Heart left ventricle (tissue), 16 donors: ENCODE measurements around the gene ZBTB45. TPM values are rescaled to one million over a fixed set of nuclear protein-coding genes. Genes with fewer than 3 reads are reported as not detected.

ENCODE experiments used
- ATAC-seq, 4 donors: fragments of 200-7000 bp; cut with Tn5 transposase; one replicate each; pipeline ENCODE4 v1.9.1; 2020 to 2022; ENCODE audit warnings: moderate library complexity in 4 of 4, mild to moderate bottlenecking in 3 of 4, moderate number of reproducible peaks in 1 of 4
- DNase-seq, 5 donors: peaks; one replicate each; pipeline ENCODE4 v3.0.0-alpha.2; 2020
- H3K27ac ChIP-seq, 12 donors: fragments of 200-600 bp; sonication (generic) in 4 of 12; one replicate each; pipeline versions ENCODE4 v1.5.0 to v1.8.0; 2016 to 2022; ENCODE audit warnings: mild to moderate bottlenecking in 2 of 12
- H3K27me3 ChIP-seq, 9 donors: fragments of 200-600 bp; sonication (generic) in 2 of 9; one replicate each; pipeline versions ENCODE4 v1.5.1 to v1.8.0; 2016 to 2022; ENCODE audit warnings: mild to moderate bottlenecking in 3 of 9
- H3K36me3 ChIP-seq, 9 donors: fragments of 200-600 bp; sonication (generic) in 2 of 9; one replicate each; pipeline versions ENCODE4 v1.5.0 to v1.8.0; 2018 to 2022; ENCODE audit warnings: mild to moderate bottlenecking in 2 of 9
- H3K4me1 ChIP-seq, 12 donors: fragments of 200-600 bp; sonication (generic) in 4 of 12; one replicate each; pipeline versions ENCODE4 v1.5.0 to v1.8.0; 2016 to 2022; ENCODE audit warnings: mild to moderate bottlenecking in 3 of 12
- H3K4me3 ChIP-seq, 12 donors: fragments of 200-600 bp; sonication (generic) in 4 of 12; one replicate each; pipeline versions ENCODE4 v1.5.0 to v1.8.0; 2017 to 2022; ENCODE audit warnings: mild to moderate bottlenecking in 9 of 12, moderate library complexity in 4 of 12
- H3K9me3 ChIP-seq, 12 donors: fragments of 200-600 bp; sonication (generic) in 4 of 12; one replicate each; pipeline versions ENCODE4 v1.5.0 to v1.8.0; 2016 to 2022; ENCODE audit warnings: mild to moderate bottlenecking in 1 of 12
- POLR2A ChIP-seq, 2 donors: fragments of 450-650 bp; IDR thresholded peaks; one replicate each; pipeline ENCODE4 v1.6.1; 2017; ENCODE audit warnings: antibody characterized with exemption in 2 of 2, mild to moderate bottlenecking in 2 of 2, moderate library complexity in 2 of 2
- WGBS, 4 donors: extraction: QIAGEN DNeasy Blood & Tissue Kit in 2 of 4; methylation state at CpG; one replicate each; pipeline versions ENCODE4 v1.1.5 to v1.1.7; 2013 to 2018; 5-methylcytosine and 5-hydroxymethylcytosine counted together
- intact Hi-C, 10 donors: fragments of 100-400 bp; cut with DNase I; formaldehyde crosslinking; loops; one replicate each; pipeline versions ENCODE4 v1.11.1 to v1.14.2; 2022
- microRNA-seq, 4 donors: library from miRNA; unstranded; fragments of <30 nt; microRNA quantifications; one replicate each; pipeline versions ENCODE4 to v1.2.0, GENCODE V29; 2017 to 2020
- polyA plus RNA-seq, 2 donors: library from polyadenylated mRNA; stranded (reverse); fragments of 200-250 nt; gene quantifications; one replicate each; pipeline ENCODE4 v1.2.3, GENCODE V29; 2013
- total RNA-seq, 9 donors: library from RNA; depleted of rRNA in 2 of 9; stranded (reverse); fragments of >200 nt in 2 of 9; fragmentation: NEBNext Ultra II Directional in 3 of 9; extraction: Animal tissue kit (Norgen Biotek cat#: 25700) in 3 of 9; gene quantifications; one replicate each; pipeline versions ENCODE4 v1.1.0 to v1.2.4, GENCODE V29; 2016 to 2023
- TF ChIP-seq, protein P1 (sequence below), 12 donors: fragments of 200-600 bp; sonication (generic) in 4 of 12; IDR thresholded peaks; one replicate each; pipeline versions ENCODE4 v1.5.0 to v1.8.0; 2018 to 2022; ENCODE audit warnings: antibody characterized with exemption in 12 of 12, mild to moderate bottlenecking in 5 of 12
- donor health status: ischemic (EF 13 %, LVEDD 7.1; RV severe dilation, severe dysfunction).
- donor health status: healthy with polysubstance abuse.
- donor health status: DM: no; HTN: yes; CAD: no.
- donor health status: DM: no; HTN: no; CAD: no.
- donor health status: ischemic (EF 25% LVEDD 6.9; RV normal size, moderate dysfunction).
- donor health status: ischemic (EF 25% LVEDD 5.7; RV mildly dilated, moderate dysfunction).
- donor health status: healthy.
- donor health status: DM: yes; HTN: yes; CAD: no.
- donor health status: ischemic (EF 35%, LVEDD 5.7; RV mildly dilated, moderate dysfunction).
- donor health status: nonischemic (EF 11% LVEDD 7.7; RV severe dilation, severe dysfunction).
- donor health status: DM: yes; HTN: yes; CAD: no.
- donor health status: PGD.
- donor health status: ischemic (EF 29% LVEDD 5.4; RV normal size, mild dysfunction).
- donor health status: nonischemic (EF 23%, LVEDD 6.1; RV moderate dilation, normal function).

The ZBTB45 gene
- total and polyA plus RNA-seq, 11 donors, result 6.9 to 13.4 (median 10.4) TPM

DNA sequence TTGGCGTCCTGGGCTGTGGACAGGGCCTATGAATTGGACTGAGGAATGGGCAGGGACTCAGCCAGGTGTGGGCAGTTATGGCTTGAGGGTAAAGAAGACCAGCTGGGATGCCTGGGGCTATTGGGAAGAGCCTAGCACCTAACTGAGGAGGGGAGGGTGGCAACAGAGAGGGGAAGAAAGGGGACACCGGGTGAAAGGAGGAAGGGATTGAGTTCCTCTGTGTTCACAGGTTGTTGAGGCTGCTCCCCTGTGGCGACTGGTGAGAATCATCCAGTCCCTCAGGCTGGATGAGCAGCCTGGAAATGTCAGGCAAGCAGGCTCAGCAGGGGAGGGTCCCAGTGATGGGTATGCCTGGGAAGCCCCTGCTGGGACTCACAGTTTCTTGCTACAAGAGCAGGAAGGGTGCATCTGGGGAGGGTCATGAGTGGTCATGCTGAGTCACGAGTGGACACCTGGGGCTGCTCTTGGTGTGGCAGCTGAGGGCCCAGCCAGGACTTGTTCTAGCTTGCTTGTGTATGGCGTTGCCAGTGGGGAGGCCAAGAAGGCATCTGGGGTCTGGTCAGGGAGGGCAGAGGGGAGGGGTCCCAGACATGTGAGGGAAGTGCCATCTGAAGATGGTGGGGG, 51.3 kb downstream of the ZBTB45 start:
- peaks cover 0 to 36% (median 28%) of the 10 kb centered on the region in 9 donors for H3K36me3 ChIP-seq
- peaks cover 4 to 16% (median 13%) of the 10 kb centered on the region in 12 donors for H3K4me1 ChIP-seq
- peak overlapping the region in 4 of 12 donors; percentile 2 to 36 (median 16) for H3K4me3 ChIP-seq
- TF ChIP-seq POLR2A (IDR thresholded peaks at IDR 0.05), result no peak
- TF ChIP-seq, protein P1, sequence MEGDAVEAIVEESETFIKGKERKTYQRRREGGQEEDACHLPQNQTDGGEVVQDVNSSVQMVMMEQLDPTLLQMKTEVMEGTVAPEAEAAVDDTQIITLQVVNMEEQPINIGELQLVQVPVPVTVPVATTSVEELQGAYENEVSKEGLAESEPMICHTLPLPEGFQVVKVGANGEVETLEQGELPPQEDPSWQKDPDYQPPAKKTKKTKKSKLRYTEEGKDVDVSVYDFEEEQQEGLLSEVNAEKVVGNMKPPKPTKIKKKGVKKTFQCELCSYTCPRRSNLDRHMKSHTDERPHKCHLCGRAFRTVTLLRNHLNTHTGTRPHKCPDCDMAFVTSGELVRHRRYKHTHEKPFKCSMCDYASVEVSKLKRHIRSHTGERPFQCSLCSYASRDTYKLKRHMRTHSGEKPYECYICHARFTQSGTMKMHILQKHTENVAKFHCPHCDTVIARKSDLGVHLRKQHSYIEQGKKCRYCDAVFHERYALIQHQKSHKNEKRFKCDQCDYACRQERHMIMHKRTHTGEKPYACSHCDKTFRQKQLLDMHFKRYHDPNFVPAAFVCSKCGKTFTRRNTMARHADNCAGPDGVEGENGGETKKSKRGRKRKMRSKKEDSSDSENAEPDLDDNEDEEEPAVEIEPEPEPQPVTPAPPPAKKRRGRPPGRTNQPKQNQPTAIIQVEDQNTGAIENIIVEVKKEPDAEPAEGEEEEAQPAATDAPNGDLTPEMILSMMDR (IDR thresholded peaks at IDR 0.05), result no peak
- H3K27ac ChIP-seq, result no peak overlapping the region
- H3K27me3 ChIP-seq, result no peaks in the 10 kb centered on the region
- intact Hi-C loops, result no loop called here
- WGBS, 4 donors, result 54 to 70% (median 68%) methylated on average over 5 of the region's 5 CpGs
- H3K9me3 ChIP-seq, result no peaks in the 10 kb centered on the region
- ATAC-seq, result no peak
- no peak for DNase-seq

DNA sequence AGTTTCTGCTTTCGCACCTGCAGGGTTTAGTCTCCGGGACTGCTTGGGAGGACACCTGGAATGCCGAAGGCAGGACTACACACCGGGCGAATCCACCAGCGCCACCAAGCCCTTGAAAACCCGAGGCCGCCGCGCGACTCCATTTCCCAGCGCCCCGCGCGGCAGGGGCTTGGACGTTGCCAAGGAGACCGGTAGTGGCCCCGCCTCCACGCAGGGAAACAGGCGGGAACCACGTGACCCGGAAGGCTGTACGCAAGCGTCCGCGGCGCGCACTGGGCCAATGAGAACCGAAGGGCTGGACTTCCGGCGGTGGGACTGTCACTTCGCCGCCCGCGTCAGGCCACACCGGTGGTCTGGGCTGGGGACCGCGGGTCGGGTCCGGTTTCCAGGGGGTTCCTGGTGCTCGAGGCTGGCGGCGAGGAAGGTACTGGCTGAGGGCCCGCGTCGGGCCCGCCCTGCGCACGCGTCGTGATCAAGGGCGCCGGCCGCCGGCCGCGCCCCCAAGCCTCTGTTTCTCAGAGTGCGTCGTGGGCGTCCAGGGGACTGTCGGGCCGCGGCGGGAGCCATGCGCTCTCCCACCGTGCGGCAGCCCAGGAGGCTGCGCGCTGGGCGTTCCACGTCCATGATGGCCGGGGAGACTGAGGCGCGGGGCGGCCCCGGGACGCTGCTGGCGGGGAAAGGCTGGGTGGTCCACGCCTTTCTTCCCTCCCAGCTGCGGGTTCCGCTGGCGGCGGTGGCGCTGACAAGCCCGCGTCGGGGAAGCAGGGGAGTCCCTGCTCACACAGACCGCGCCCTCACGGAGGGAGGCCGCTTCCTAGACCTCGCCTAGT, 52.6 kb downstream of the ZBTB45 start, which contains the start of gene ZNF324:
Gene ZNF324, plus strand, starts transcription at position 321 of the 830 bp plus-strand sequence. CDS start 2,106 bp downstream, outside the sequence.
- peak; percentile 97 to 99 (median 98) for ATAC-seq
- peak within 1 kb of the TSS; percentile 63 to 100 (median 94) for H3K4me3 ChIP-seq
- intact Hi-C loops, result loop anchor here in 1 of 10 donors (1.0 kb wide), 1 partner anchor 27 kb away; the partner anchor contains the start of gene ZNF132
- peaks cover 0 to 25% (median 14%) of the 10 kb centered on the region in 9 donors for H3K36me3 ChIP-seq
- H3K4me1 ChIP-seq, result peaks cover 4 to 16% (median 13%) of the 10 kb centered on the region in 12 donors
- WGBS, 4 donors, result 0% methylated on average over 2 to 92 of the region's 92 CpGs
- TF ChIP-seq, protein P1 (IDR thresholded peaks at IDR 0.05), result peak in 1 of 12 donors; percentile 17
- TF ChIP-seq POLR2A (IDR thresholded peaks at IDR 0.05), result peak in 1 of 2 donors; percentile 78
- no peaks in the 10 kb centered on the region for H3K27me3 ChIP-seq
- peak within 1 kb of the TSS in 11 of 12 donors; percentile 55 to 90 (median 77) for H3K27ac ChIP-seq
- no peaks in the 10 kb centered on the region for H3K9me3 ChIP-seq
- peak; percentile 98 to 99 (median 99) for DNase-seq

DNA sequence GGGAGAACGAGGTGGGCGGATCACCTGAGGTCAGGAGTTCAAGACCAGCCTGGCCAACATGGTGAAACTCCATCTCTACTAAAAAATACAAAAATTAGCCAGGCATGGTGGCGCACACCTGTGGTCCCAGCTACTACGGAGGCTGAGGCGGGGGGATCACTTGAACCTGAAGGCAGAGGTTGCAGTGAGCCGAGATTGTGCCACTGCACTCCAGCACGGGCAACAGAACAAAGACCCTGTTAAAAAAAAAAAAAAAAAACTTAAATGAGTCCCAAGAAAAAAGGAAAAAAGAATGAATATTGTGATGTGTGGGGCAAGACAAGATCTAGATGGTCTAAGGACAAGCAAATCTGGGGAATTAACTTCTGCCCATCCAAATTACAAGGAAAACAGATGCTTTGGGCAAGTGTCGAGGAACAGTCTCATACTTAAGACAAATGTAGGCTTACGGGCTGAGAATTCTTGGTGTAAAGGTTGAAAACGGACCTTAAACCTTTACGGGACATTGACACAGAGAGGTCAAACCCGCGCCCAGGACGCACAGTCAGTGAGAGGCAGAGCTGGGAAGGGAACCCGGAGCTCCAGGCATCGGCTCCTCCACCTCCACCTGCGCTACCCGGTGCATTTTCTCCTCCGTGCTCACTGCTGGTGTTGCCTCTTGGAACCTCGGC, 53.4 kb downstream of the ZBTB45 start:
- 35 to 36% (median 36%) methylated on average over 19 to 20 of the region's 20 CpGs for WGBS, 4 donors
- H3K36me3 ChIP-seq, result peaks cover 0 to 19% (median 10%) of the 10 kb centered on the region in 9 donors
- intact Hi-C loops, result loop anchor here in 1 of 10 donors (1.0 kb wide), 1 partner anchor 26 kb away; the partner anchor contains the start of gene ZNF132
- no peaks in the 10 kb centered on the region for H3K9me3 ChIP-seq
- H3K27me3 ChIP-seq, result no peaks in the 10 kb centered on the region
- no peak for DNase-seq
- peak in 3 of 4 donors; percentile 4 to 9 (median 5) for ATAC-seq
- peak overlapping the region; percentile 2 to 100 (median 94) for H3K4me3 ChIP-seq
- H3K4me1 ChIP-seq, result peaks cover 4 to 16% (median 13%) of the 10 kb centered on the region in 12 donors
- H3K27ac ChIP-seq, result peak overlapping the region in 5 of 12 donors; percentile 77 to 90 (median 85)
- TF ChIP-seq, protein P1 (IDR thresholded peaks at IDR 0.05), result no peak
- no peak for TF ChIP-seq POLR2A (IDR thresholded peaks at IDR 0.05)

Small RNAs within 50 kb of the gene (microRNA-seq; reads per million reads assigned to microRNA genes)
- gene MIR6807, result 0 to 0.58 (median 0) reads per million in 4 donors

Other genes starting within 250 kb of the ZBTB45 start
- gene ZNF8, start 240.9 kb downstream of the ZBTB45 start, total RNA-seq, result 1 to 10 TPM; 4.0 to 7.8 (median 5.5) TPM
- 1 to 10 TPM; 2.6 to 3.3 TPM for gene ZNF8, start 240.9 kb downstream of the ZBTB45 start, polyA plus RNA-seq
- 10 to 100 TPM; 12.8 to 39.2 (median 20.3) TPM for gene ERVK3-1, start 214.4 kb downstream of the ZBTB45 start, total RNA-seq
- gene ERVK3-1, start 214.4 kb downstream of the ZBTB45 start, polyA plus RNA-seq, result 10 to 100 TPM; 24.6 to 61.1 TPM
- 1 to 10 TPM; 1.1 to 3.1 (median 2.0) TPM for gene ZSCAN22, start 192.8 kb downstream of the ZBTB45 start, total RNA-seq
- gene ZSCAN22, start 192.8 kb downstream of the ZBTB45 start, polyA plus RNA-seq, result 1 to 10 TPM in 1 of 2 donors, under 1 TPM in 1; 0.65 to 1.5 TPM
- 1 to 10 TPM in 7 of 9 donors, under 1 TPM in 2; 0.23 to 6.6 (median 3.0) TPM for gene A1BG, start 166.3 kb downstream of the ZBTB45 start, total RNA-seq
- gene A1BG, start 166.3 kb downstream of the ZBTB45 start, polyA plus RNA-seq, result 1 to 10 TPM; 4.4 to 4.6 TPM
- gene ZNF497, start 157.1 kb downstream of the ZBTB45 start, total RNA-seq, result 1 to 10 TPM in 1 of 9 donors, under 1 TPM in 8; 0.18 to 1.1 (median 0.46) TPM
- gene ZNF497, start 157.1 kb downstream of the ZBTB45 start, polyA plus RNA-seq, result under 1 TPM; 0.08 to 0.28 TPM
- gene ZNF837, start 138.8 kb downstream of the ZBTB45 start, total RNA-seq, result under 1 TPM in 7 of 9 donors, not detected in 2; 0.17 to 0.75 (median 0.63) TPM
- under 1 TPM; 0.24 to 0.57 TPM for gene ZNF837, start 138.8 kb downstream of the ZBTB45 start, polyA plus RNA-seq
- 100 to 1,000 TPM; 346 to 753 (median 485) TPM for gene RPS5, start 132.5 kb downstream of the ZBTB45 start, total RNA-seq
- 1,000 to 10,000 TPM in 1 of 2 donors, 100 to 1,000 TPM in 1; 417 to 1,718 TPM for gene RPS5, start 132.5 kb downstream of the ZBTB45 start, polyA plus RNA-seq
- gene RNF225, start 124.2 kb downstream of the ZBTB45 start, total RNA-seq, result not detected
- gene RNF225, start 124.2 kb downstream of the ZBTB45 start, polyA plus RNA-seq, result not detected
- gene ZNF584, start 111.2 kb downstream of the ZBTB45 start, total RNA-seq, result 10 to 100 TPM; 12.7 to 21.6 (median 16.9) TPM
- 10 to 100 TPM in 1 of 2 donors, 1 to 10 TPM in 1; 6.1 to 31.4 TPM for gene ZNF584, start 111.2 kb downstream of the ZBTB45 start, polyA plus RNA-seq
- gene ZNF132, start 79.7 kb downstream of the ZBTB45 start, total RNA-seq, result 1 to 10 TPM; 3.1 to 6.7 (median 5.2) TPM
- 1 to 10 TPM; 1.7 to 1.8 TPM for gene ZNF132, start 79.7 kb downstream of the ZBTB45 start, polyA plus RNA-seq
- 1 to 10 TPM; 2.3 to 5.1 (median 4.5) TPM for gene ZNF324B, start 68.2 kb downstream of the ZBTB45 start, total RNA-seq
- gene ZNF324B, start 68.2 kb downstream of the ZBTB45 start, polyA plus RNA-seq, result 1 to 10 TPM; 1.4 to 3.1 TPM
- 10 to 100 TPM in 1 of 9 donors, 1 to 10 TPM in 8; 4.0 to 10.1 (median 5.3) TPM for gene ZNF324, start 52.7 kb downstream of the ZBTB45 start, total RNA-seq
- 1 to 10 TPM; 2.5 to 5.6 TPM for gene ZNF324, start 52.7 kb downstream of the ZBTB45 start, polyA plus RNA-seq
- gene ZNF446, start 43.5 kb downstream of the ZBTB45 start, total RNA-seq, result 1 to 10 TPM; 4.3 to 9.3 (median 6.0) TPM
- 1 to 10 TPM; 6.7 to 7.0 TPM for gene ZNF446, start 43.5 kb downstream of the ZBTB45 start, polyA plus RNA-seq
- 1 to 10 TPM; 1.8 to 5.0 (median 3.6) TPM for gene SLC27A5, start 7.8 kb downstream of the ZBTB45 start, total RNA-seq
- gene SLC27A5, start 7.8 kb downstream of the ZBTB45 start, polyA plus RNA-seq, result 1 to 10 TPM; 5.9 to 9.1 TPM
- 100 to 1,000 TPM; 122 to 265 (median 163) TPM for gene TRIM28, start 24.3 kb upstream of the ZBTB45 start, total RNA-seq
- gene TRIM28, start 24.3 kb upstream of the ZBTB45 start, polyA plus RNA-seq, result 100 to 1,000 TPM in 1 of 2 donors, 10 to 100 TPM in 1; 88.0 to 160 TPM
- 100 to 1,000 TPM; 113 to 155 (median 129) TPM for gene CHMP2A, start 35.3 kb upstream of the ZBTB45 start, total RNA-seq
- 100 to 1,000 TPM; 192 to 266 TPM for gene CHMP2A, start 35.3 kb upstream of the ZBTB45 start, polyA plus RNA-seq
- gene UBE2M, start 38.8 kb upstream of the ZBTB45 start, total RNA-seq, result 100 to 1,000 TPM in 6 of 9 donors, 10 to 100 TPM in 3; 35.3 to 139 (median 115) TPM
- gene UBE2M, start 38.8 kb upstream of the ZBTB45 start, polyA plus RNA-seq, result 100 to 1,000 TPM in 1 of 2 donors, 10 to 100 TPM in 1; 64.7 to 114 TPM
- 10 to 100 TPM in 2 of 9 donors, 1 to 10 TPM in 7; 7.5 to 12.0 (median 9.1) TPM for gene MZF1, start 53.5 kb upstream of the ZBTB45 start, total RNA-seq
- gene MZF1, start 53.5 kb upstream of the ZBTB45 start, polyA plus RNA-seq, result 10 to 100 TPM in 1 of 2 donors, 1 to 10 TPM in 1; 6.2 to 12.5 TPM